Activated T-cell treated with anti-CD3 and anti-CD28 coated beads, Interleukin-2, amount 50 U/mL, for 72 hours (primary cell): ENCODE data around the gene DAG1. TPM values are rescaled to one million over a fixed set of nuclear protein-coding genes. Genes with fewer than 3 reads are reported as not detected.

Experiments used
- ATAC-seq, 2 donors: fragments of 150-1000 bp; cut with Tn5 transposase; replicated peaks in 1 of 2; 2 replicates each; pipeline ENCODE4 v1.10.0; 2021; ENCODE audit warnings: moderate library complexity in 2 of 2, mild to moderate bottlenecking in 1 of 2
- DNase-seq, 2 donors: peaks; one replicate each; pipeline ENCODE4 v3.0.0; 2021 to 2022; ENCODE audit warnings: mixed read lengths in 1 of 2
- H3K27ac Mint-ChIP-seq: one replicate; pipeline ENCODE4 v1.8.0; 2022; ENCODE audit warnings: mild to moderate bottlenecking, moderate library complexity, mixed read lengths
- H3K27me3 Mint-ChIP-seq: one replicate; pipeline ENCODE4 v1.8.0; 2022; ENCODE audit warnings: low read depth, mixed read lengths
- H3K36me3 Mint-ChIP-seq, 2 donors: one replicate each; pipeline ENCODE4 v1.8.0; 2022; ENCODE audit warnings: mixed read lengths in 2 of 2, mild to moderate bottlenecking in 1 of 2; ENCODE audit not compliant: insufficient read depth in 2 of 2
- H3K4me1 Mint-ChIP-seq: one replicate; pipeline ENCODE4 v1.8.0; 2022; ENCODE audit warnings: low read depth, mixed read lengths
- H3K4me3 Mint-ChIP-seq, 2 donors: one replicate each; pipeline ENCODE4 v1.8.0; 2022; ENCODE audit warnings: mild to moderate bottlenecking in 2 of 2, mixed read lengths in 2 of 2, moderate library complexity in 2 of 2
- H3K9me3 Mint-ChIP-seq, 2 donors: one replicate each; pipeline ENCODE4 v1.8.0; 2022; ENCODE audit warnings: mixed read lengths in 2 of 2
- total RNA-seq, 2 donors: library from RNA; stranded (reverse); gene quantifications; one replicate each; pipeline ENCODE4 v1.2.3, GENCODE V29; 2022

DAG1 gene
- total RNA-seq, 2 donors from 2014 or later = 9.1 to 10.3 TPM

DNA sequence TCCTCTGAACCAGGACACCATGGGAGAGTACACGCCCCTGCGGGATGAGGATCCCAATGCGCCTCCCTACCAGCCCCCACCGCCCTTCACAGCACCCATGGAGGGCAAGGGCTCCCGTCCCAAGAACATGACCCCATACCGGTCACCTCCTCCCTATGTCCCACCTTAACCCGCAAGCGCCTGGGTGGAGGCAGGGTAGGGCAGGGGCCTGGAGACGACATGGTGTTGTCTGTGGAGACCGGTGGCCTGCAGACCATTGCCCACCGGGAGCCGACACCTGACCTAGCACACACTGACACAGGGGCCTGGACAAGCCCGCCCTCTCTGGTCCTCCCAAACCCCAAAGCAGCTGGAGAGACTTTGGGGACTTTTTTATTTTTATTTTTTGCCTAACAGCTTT is 63.0 kb downstream of the DAG1 start:
- H3K4me3 Mint-ChIP-seq = no peak overlapping the region
- no peaks in the 10 kb centered on the region for H3K27me3 Mint-ChIP-seq
- ATAC-seq (no peak), DNase-seq (no peak)
- no peak overlapping the region for H3K27ac Mint-ChIP-seq
- peaks cover 20% of the 10 kb centered on the region for H3K4me1 Mint-ChIP-seq
- peaks cover 0 to 7% of the 10 kb centered on the region in 2 donors for H3K36me3 Mint-ChIP-seq
- H3K9me3 Mint-ChIP-seq = no peaks in the 10 kb centered on the region

DNA sequence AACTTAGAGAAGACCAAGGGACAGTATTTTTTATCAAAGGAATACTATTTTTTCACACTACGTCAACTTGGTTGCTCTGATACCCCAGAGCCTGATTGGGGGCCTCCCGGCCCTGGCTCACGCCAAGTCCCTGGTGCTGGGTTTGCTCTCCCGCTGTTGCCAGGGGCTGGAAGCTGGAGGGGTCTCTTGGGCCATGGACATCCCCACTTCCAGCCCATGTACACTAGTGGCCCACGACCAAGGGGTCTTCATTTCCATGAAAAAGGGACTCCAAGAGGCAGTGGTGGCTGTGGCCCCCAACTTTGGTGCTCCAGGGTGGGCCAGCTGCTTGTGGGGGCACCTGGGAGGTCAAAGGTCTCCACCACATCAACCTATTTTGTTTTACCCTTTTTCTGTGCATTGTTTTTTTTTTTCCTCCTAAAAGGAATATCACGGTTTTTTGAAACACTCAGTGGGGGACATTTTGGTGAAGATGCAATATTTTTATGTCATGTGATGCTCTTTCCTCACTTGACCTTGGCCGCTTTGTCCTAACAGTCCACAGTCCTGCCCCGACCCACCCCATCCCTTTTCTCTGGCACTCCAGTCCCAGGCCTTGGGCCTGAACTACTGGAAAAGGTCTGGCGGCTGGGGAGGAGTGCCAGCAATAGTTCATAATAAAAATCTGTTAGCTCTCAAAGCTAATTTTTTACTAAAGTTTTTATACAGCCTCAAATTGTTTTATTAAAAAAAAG is 63.9 kb downstream of the DAG1 start:
- H3K4me3 Mint-ChIP-seq = no peak overlapping the region
- H3K27ac Mint-ChIP-seq = no peak overlapping the region
- no peak for DNase-seq
- peaks cover 17% of the 10 kb centered on the region for H3K4me1 Mint-ChIP-seq
- no peaks in the 10 kb centered on the region for H3K9me3 Mint-ChIP-seq
- no peak for ATAC-seq
- peaks cover 0 to 7% of the 10 kb centered on the region in 2 donors for H3K36me3 Mint-ChIP-seq
- H3K27me3 Mint-ChIP-seq = no peaks in the 10 kb centered on the region

DNA sequence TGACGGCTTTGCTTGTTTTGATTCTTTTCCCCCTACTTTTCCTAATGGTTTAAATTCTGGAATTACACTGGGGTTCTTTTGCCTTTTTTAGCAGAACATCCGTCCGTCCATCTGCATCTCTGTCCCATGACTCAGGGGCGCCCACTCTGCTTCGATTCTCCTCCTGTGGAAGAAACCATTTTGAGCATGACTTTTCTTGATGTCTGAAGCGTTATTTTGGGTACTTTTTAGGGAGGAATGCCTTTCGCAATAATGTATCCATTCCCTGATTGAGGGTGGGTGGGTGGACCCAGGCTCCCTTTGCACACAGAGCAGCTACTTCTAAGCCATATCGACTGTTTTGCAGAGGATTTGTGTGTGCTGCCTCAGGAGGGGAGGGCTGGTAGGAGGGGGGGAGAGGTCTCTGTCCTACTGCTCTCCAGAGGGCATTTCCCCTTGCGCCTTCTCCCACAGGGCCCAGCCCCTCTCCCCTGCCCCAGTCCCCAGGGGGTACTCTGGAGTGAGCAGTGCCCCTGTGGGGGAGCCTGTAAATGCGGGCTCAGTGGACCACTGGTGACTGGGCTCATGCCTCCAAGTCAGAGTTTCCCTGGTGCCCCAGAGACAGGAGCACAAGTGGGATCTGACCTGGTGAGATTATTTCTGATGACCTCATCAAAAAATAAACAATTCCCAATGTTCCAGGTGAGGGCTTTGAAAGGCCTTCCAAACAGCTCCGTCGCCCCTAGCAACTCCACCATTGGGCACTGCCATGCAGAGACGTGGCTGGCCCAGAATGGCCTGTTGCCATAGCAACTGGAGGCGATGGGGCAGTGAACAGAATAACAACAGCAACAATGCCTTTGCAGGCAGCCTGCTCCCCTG is 64.7 kb downstream of the DAG1 start:
- H3K9me3 Mint-ChIP-seq = no peaks in the 10 kb centered on the region
- DNase-seq (no peak), ATAC-seq (no peak)
- H3K36me3 Mint-ChIP-seq = peaks cover 0 to 7% of the 10 kb centered on the region in 2 donors
- peaks cover 15% of the 10 kb centered on the region for H3K4me1 Mint-ChIP-seq
- H3K27me3 Mint-ChIP-seq = no peaks in the 10 kb centered on the region
- H3K27ac Mint-ChIP-seq = no peak overlapping the region
- no peak overlapping the region for H3K4me3 Mint-ChIP-seq

DNA sequence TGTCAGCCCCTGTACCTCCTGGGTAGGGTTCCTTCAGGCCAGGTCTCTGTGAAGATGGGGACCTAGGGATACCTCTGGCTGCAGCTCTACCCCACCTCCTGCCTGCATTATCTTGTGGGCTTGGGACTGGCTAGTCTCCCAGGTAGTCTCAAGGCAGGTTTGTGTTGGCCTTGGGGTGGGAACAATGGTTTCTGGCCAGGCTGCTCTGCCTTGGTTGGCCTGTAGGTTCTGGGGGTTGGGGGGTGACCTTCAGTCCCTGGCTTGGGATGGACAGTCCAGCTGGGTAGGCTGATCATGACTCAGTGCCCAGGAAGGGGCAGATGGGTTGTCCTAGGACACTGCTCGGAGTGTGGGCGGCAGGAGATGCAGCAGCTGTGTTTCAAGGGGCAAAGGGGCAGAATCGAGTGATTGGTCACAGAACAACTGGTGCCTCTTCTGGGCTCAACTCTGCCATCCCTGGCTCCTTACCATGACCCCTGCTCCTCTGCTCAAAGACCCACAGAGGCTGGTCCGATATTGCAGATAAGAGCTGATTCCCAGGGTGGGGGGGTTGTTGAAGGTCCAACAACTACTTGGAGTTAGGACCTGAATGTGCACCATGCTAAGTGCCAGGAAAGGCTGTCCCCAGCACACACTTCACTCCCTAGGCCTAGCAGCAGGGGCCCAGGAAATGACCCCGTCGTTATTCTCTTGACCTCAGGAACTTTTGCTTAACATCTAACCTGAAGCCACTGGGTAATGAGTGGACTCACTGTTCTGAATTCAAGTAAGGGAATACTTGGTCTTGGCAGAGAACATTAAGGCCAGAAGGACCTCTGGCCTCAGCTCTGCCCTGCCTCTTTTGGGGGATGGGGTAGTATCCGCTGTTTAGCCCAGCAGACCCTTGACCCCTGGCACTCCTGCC is 66.2 kb downstream of the DAG1 start:
- no peak for DNase-seq
- peaks cover 0 to 7% of the 10 kb centered on the region in 2 donors for H3K36me3 Mint-ChIP-seq
- no peaks in the 10 kb centered on the region for H3K27me3 Mint-ChIP-seq
- H3K9me3 Mint-ChIP-seq = no peaks in the 10 kb centered on the region
- H3K27ac Mint-ChIP-seq = no peak overlapping the region
- H3K4me3 Mint-ChIP-seq = no peak overlapping the region
- peaks cover 11% of the 10 kb centered on the region for H3K4me1 Mint-ChIP-seq
- no peak for ATAC-seq

DNA sequence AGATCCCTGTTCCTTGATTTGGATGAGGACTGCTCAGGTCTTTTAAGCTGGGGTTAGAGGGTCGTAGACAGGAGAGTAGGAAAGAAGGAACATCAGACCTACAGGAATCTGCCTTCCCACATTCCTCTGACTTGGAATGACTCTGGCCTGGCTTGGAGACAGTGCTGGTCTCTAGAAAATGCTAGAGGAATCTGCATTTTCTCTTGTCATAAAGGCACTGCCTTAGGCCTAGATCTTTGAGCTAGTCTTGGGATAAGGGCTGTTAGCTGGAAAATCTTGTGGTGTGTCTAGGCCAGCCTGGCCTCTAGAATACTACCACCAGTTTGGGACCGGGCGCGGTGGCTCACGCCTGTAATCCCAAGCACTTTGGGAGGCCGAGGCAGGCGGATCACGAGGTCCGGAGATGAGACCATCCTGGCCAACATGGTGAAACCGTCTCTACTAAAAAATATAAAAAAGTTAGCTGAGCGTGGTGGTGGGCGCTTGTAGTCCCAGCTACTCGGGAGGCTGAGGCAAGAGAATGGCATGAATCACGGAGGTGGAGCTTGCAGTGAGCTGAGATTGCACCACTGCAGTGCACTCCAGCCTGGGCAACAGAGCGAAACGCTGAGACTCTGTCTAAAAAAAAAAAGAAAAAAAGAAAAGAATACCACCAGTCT is 66.9 kb downstream of the DAG1 start:
- no peaks in the 10 kb centered on the region for H3K27me3 Mint-ChIP-seq
- no peak for DNase-seq

DNA sequence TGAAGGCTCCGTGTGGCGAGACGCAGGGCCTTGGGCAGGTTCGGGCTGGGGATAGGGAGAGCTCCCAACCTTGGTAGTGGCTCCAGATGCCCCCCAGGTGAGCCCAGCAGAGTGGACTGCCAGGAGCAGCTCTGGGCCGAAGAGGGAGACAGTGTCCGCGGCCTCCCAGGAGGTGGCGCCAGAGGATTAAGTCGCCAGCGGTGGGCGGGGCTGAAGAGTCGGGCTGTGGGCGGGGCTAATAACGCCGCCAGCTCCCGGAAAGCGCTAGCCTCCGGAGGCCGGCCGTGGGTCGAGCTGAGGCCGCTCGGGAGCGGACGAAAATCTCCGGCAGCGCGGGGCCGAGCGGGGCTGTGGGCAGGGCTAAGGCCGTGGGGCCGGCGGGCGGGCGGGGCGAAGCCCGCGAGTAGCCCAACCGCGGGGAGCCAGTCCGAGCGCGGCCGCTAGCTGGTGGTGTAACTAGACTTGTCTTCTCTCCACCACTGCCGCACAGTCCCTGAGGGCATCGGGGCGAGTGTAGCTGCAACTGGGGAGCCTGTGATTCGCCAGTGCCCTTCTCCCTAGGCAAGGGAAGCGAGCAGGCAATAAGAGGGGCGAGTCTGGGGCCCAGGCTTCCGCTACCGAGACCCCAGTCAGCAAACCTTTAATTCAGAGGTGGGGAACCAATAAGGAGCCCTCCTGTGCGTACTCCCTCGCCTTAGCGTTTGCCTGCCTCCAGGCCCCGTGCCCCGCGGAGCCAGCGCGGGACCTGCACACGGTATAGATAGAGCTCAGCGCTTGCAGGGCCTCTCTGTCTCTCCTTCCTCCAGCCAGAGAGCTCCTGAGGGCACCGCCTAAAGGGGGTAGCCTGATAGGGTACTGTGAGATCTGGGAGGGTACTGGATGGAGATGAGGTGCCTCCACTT is 69.8 kb downstream of the DAG1 start:
- Mint-ChIP-seq H3K27ac (no peak overlapping the region), H3K36me3 (no peaks in the 10 kb centered on the region), H3K4me3 (peak overlapping the region; percentile 76 to 79), H3K9me3 (peaks cover 0 to 3% of the 10 kb centered on the region in 2 donors), H3K27me3 (no peaks in the 10 kb centered on the region), H3K4me1 (peaks cover 6% of the 10 kb centered on the region)
- DNase-seq = peak; percentile 92 to 95
- peak; percentile 91 to 92 for ATAC-seq

More for the DNA sequence above, 66.9 kb downstream of the DAG1 start:
- no peak overlapping the region for H3K27ac Mint-ChIP-seq
- peaks cover 6% of the 10 kb centered on the region for H3K4me1 Mint-ChIP-seq
- ATAC-seq = no peak
- no peak overlapping the region for H3K4me3 Mint-ChIP-seq
- no peaks in the 10 kb centered on the region for H3K36me3 Mint-ChIP-seq
- H3K9me3 Mint-ChIP-seq = no peaks in the 10 kb centered on the region

DNA sequence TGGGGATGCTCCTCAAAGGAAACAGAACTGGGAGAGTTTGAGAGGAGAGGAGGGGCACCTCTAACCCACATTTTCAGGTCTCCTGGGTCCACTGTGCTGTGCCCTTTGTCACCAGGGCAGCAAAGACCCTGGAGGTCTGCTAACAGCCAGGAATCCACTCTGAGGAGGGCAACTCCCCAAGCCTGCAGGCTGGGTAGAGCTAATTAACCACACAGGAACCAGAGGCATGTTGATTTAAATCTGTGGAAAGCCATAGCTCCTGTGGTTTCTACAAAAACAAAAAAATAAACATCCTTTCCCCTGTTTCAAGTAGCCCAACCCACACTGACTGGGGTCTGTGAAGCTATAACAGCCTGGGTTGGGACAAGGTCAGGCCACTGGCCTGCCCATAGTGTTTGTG is 82.0 kb downstream of the DAG1 start:
- Mint-ChIP-seq H3K9me3 (no peaks in the 10 kb centered on the region), H3K4me1 (peaks cover 24% of the 10 kb centered on the region), H3K27me3 (peaks cover 22% of the 10 kb centered on the region), H3K27ac (no peak overlapping the region), H3K36me3 (peaks cover 0 to 2% of the 10 kb centered on the region in 2 donors), H3K4me3 (peak overlapping the region in 1 of 2 donors; percentile 25)
- DNase-seq = no peak
- ATAC-seq = no peak

DNA sequence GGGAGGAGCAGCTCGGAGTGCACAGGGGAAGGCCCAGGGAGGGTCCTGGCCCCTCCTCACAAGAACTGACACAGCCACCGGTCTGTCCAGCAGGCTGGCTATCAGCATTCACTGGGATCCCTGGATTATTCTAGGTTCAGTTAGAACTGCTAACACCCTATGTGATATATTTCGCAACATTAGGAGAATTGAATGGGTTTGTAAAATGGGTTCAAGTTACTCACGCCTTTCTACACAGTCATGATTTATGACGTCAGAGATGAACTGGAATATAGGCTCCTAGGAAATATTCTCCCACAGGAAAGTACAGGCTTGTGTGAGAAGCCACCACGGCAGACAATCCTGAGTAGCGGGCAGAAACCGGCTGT is 83.2 kb downstream of the DAG1 start:
- Mint-ChIP-seq H3K27ac (no peak overlapping the region), H3K4me3 (peak overlapping the region; percentile 80 to 98), H3K27me3 (peaks cover 33% of the 10 kb centered on the region), H3K4me1 (peaks cover 24% of the 10 kb centered on the region), H3K9me3 (no peaks in the 10 kb centered on the region), H3K36me3 (peaks cover 0 to 2% of the 10 kb centered on the region in 2 donors)
- no peak for ATAC-seq
- DNase-seq = no peak

DNA sequence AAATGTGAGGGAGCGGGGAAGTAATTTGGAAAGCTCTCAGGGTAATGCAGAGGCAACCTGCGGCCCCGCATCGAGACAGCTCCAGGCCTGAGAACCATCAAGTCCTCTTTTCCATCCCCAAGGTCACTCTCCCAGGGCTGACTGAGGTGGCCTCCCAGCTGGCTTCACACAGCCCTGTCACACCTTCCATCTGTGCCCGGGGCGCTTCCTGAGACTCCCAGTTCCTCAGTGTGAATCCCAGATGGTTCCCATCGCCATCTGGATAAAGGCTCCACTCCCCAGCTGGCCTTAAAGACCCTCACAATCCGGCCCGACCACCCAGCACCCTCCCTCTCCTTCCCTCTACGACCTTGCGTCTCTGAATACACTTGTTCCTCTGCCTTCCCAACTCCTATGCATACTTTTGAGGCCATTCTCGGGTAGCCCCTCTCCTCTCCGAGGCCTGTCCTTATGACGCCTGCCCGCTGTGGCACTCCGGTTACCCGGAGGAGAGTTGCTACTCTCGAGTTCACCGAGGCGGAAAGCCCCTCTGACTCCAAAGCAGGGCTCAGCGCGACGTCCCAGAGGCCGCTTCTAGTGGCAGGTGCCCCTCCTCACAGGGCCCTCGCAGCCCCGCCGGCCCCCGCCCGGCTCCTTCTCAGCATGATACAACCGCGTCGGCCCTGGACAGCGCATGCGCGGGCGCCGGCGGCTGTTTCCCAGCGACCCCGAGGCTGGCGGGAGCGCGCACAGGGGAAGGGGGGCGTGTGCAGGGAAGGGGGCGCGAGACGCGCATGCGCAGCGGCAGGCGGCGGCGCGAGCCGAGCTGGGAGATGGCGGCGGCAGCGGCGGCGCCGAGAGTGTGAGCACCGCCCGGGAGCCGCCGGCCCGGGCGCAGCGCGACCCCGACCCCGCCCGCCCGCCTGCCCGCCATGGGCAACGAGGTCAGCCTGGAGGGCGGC is 83.9 kb downstream of the DAG1 start, which contains the start of gene BSN:
BSN (plus strand) TSS at position 786 of the 941 bp plus-strand sequence; CDS start at position 912, 126 bp downstream.
- Mint-ChIP-seq H3K36me3 (peaks cover 0 to 2% of the 10 kb centered on the region in 2 donors), H3K4me3 (peak within 1 kb of the TSS; percentile 80 to 98), H3K27me3 (peaks cover 39% of the 10 kb centered on the region), H3K4me1 (peaks cover 24% of the 10 kb centered on the region), H3K9me3 (no peaks in the 10 kb centered on the region), H3K27ac (peak within 1 kb of the TSS; percentile 2)
- ATAC-seq = peak; percentile 91 to 92
- peak; percentile 92 to 94 for DNase-seq

DNA sequence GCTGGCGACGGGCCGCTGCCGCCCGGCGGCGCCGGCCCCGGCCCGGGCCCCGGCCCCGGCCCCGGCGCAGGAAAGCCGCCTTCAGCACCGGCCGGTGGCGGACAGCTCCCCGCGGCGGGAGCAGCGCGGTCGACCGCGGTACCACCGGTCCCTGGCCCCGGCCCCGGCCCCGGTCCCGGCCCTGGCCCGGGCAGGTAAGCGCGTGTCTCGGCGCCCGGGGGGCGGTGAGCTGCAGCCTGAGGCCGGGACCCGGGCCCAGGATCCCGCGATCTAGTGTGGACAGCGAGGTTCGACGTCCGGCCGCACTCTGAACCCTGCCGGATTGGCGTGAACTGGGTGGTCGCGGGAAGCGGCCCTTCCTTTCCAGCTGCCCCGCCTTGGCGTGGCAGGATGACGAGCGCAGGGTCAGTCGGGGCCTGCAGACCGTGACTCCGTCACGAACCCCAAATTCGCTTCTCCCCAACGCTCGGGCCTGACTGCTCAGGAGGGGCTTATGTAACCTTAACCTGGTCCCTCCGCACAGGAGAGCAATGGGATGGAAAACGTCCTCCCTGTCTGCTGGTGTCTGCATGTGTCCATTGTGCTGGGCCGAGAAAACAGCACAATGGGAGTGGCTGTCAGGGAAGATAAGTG is 84.7 kb downstream of the DAG1 start:
- no peak overlapping the region for H3K27ac Mint-ChIP-seq

More for the DNA sequence above, 84.7 kb downstream of the DAG1 start:
- Mint-ChIP-seq H3K4me1 (peaks cover 24% of the 10 kb centered on the region), H3K4me3 (peak overlapping the region; percentile 63 to 70), H3K27me3 (peaks cover 39% of the 10 kb centered on the region), H3K36me3 (peaks cover 0 to 2% of the 10 kb centered on the region in 2 donors), H3K9me3 (no peaks in the 10 kb centered on the region)
- DNase-seq (peak; percentile 71 to 78), ATAC-seq (peak; percentile 74 to 79)
